ENCODE data around the gene SIM2.

SIM2 gene

DNA sequence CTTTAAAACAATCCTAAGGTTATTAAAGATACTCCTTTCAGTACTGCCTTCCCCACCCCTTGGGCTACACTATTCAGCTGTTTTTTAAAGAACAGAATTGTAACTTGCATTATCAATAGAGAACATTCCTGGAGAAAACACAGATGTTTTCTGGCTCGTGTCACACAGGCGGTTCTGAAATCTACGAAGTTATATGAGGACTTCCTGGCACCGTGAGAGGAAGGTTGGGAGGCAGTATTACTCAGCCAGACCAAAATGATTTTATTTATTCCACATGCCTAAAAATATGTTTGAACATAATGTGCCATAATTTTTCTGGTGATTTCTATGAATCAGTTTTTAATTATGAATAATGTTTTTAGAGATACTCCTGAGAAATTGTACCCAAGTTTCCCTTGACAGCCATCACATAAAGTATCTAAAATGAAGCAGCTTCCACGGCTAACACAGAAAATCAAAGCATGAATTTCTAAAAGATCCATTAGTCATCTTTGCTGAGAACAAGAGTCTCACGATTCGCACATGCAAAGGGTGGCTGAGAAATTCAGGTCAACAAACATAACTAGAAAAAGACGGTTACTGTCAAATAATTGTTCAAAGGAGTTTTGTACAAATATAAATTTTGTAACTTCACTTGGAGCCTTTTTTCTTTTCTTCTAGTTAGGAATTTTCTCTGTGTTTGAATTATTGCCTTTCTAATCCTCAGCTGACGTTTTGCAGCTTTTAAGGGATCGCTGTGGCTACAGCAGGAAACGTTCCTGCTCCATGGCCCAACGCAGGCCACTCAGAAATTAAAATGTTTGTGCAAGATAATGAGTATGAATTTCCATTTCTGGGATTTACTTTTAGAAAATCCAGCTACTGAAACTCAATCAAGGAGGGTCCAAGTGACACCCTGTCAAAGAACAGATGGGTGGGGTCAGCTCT lies 8.0 kb upstream of the SIM2 start:
- ChIA-PET CTCF (interaction anchor here (1.1 to 2.3 kb wide), 4 partner anchors 60 to 984 kb away, joined by 3 to 7 read pairs (median 3); no protein-coding TSS in a partner anchor), POLR2A (no interaction called here)
- H3K4me3 ChIP-seq (ENCODE audit: low read depth, low read length), result no peak overlapping the region
- TF ChIP-seq, protein P1, sequence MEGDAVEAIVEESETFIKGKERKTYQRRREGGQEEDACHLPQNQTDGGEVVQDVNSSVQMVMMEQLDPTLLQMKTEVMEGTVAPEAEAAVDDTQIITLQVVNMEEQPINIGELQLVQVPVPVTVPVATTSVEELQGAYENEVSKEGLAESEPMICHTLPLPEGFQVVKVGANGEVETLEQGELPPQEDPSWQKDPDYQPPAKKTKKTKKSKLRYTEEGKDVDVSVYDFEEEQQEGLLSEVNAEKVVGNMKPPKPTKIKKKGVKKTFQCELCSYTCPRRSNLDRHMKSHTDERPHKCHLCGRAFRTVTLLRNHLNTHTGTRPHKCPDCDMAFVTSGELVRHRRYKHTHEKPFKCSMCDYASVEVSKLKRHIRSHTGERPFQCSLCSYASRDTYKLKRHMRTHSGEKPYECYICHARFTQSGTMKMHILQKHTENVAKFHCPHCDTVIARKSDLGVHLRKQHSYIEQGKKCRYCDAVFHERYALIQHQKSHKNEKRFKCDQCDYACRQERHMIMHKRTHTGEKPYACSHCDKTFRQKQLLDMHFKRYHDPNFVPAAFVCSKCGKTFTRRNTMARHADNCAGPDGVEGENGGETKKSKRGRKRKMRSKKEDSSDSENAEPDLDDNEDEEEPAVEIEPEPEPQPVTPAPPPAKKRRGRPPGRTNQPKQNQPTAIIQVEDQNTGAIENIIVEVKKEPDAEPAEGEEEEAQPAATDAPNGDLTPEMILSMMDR (IDR thresholded peaks at IDR 0.05; ENCODE audit: insufficient read depth, low read length, missing control alignments), result no peak
- DNase-seq (ENCODE audit: low read depth, low spot score), result no peak

DNA sequence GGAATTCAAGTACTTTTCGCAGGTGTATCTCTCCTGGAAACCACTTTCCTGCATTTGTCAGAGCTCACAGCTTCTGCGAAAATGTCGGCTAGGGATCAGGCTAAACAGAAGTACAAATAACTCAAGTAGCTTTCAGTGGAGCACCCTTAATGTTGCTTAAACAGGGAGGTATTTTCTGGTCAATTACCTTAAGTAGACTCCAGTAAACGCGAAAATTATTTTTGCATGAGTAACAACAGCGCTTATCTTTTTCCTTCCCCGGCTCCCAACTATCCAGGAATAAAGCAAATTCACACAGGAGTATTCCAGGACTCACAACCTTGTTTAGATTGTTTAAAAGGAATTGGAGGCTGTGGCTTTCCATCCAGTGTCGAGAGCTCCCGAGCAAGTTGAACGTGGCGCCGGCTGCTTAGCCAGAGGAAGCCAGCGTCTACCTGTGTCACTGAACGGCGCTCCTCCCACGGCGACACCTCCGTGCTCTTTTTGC lies 7.3 kb upstream of the SIM2 start:
- TF ChIP-seq, protein P1 (IDR thresholded peaks at IDR 0.05; ENCODE audit: insufficient read depth, low read length, missing control alignments), result no peak
- no peak overlapping the region for H3K4me3 ChIP-seq (ENCODE audit: low read depth, low read length)
- ChIA-PET CTCF (interaction anchor here (1.1 to 2.3 kb wide), 4 partner anchors 61 to 983 kb away, joined by 3 to 7 read pairs (median 3); no protein-coding TSS in a partner anchor), POLR2A (no interaction called here)
- DNase-seq (ENCODE audit: low read depth, low spot score), result no peak

DNA sequence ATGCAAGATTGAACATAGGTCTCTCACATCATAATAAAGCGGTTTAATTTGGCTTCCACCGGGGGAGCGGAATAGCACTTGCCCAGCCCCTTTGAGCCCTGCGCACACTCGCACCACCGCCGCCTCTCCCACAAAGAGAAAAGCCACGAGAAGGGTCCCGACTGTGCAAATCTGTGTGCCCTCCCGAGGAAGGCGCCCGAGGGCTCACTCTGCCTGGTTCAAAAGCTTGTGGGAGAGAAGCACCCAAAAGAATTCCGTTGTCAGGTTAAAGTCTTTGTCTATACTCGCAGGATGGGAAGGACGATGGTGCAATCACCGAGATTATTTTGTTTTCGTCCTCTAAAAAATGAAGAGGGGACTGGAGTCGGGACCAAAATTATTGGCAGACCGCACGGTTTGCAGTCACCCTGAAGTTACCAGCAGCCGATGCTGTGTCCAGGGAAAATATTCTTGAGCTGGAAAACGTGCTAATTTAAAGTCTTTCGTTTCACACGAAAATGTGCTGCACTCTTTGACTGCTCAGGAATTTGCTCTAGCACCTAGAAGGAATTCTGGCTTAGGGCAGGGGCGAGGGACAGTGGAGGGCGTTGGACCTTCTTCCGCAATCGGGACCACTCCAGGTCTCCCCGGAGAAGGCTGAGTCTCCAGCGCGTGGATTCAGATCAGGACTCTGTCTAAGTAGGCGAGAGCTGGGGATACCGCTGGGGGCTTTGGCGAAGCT lies 6.6 kb upstream of the SIM2 start:
- TF ChIP-seq, protein P1 (IDR thresholded peaks at IDR 0.05; ENCODE audit: insufficient read depth, low read length, missing control alignments), result no peak
- ChIA-PET CTCF (interaction anchor here (0.8 to 2.3 kb wide), 3 partner anchors 30 to 272 kb away, joined by 3 to 7 read pairs (median 3); no protein-coding TSS in a partner anchor), POLR2A (no interaction called here)
- DNase-seq (ENCODE audit: low read depth, low spot score), result no peak
- H3K4me3 ChIP-seq (ENCODE audit: low read depth, low read length), result no peak overlapping the region

DNA sequence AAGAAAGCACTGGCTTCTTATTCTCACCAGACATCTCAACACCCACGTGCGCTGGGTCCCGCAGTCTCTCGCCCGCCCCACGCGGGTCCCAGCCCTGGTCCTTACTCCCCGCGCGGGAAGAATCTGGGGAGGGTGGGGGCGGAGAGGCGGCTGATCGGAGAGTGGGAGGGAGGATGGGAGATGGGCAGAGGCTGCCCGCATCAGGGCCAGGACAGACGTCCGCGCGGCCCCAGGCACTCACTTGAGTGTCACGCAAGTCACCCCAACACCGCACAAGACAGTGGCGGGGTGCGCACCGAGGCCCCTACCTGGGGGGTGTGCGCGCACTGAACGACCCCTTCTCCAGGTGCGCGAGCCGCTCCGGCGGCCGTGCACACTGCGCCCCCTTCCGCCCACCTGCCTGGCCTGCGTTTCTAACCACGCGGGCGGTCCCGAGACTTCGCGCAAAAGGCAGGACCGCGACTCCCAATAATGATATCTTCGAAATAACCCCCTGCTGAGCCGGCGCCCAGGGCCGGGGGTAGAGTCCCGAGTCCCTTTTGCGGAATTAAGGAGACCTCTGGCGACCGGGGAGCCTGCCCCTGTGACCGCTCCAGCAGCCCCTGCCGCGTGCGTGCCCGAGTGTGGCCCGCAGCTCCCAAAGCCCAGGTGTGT lies 6.0 kb upstream of the SIM2 start:
- ChIA-PET POLR2A (no interaction called here), CTCF (interaction anchor here (0.8 to 2.3 kb wide), 2 partner anchors 31 to 62 kb away, joined by 3 to 7 read pairs; no protein-coding TSS in a partner anchor)
- TF ChIP-seq, protein P1 (IDR thresholded peaks at IDR 0.05; ENCODE audit: insufficient read depth, low read length, missing control alignments), result peak; percentile 16
- no peak overlapping the region for H3K4me3 ChIP-seq (ENCODE audit: low read depth, low read length)
- DNase-seq (ENCODE audit: low read depth, low spot score), result no peak

DNA sequence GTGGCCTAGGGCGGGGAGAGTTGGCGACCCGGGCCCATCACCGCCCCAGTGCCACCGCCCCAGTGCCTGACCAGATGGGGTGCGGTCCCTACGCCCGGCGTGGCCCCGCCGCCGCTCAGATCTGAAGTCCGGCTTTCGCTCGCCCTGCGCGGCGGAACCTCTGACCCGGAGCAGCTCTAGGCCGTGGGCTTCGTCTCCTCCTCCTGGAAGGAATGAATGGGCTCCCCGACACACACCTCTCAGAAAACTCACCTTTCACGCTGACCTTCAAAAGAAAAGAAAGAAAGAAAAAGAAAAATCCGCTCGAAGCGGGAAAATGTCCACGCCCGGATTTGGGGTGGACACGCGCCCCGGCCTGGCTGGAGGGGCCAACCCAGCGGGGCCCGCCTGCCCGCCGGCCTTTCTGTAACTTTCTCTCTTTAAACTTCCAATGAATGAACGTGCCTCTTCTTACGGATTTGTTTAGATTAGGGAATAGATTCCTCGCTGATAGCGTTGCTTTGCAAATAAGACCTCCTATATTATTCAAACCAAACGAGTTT lies 5.4 kb upstream of the SIM2 start:
- TF ChIP-seq, protein P1 (IDR thresholded peaks at IDR 0.05; ENCODE audit: insufficient read depth, low read length, missing control alignments), result no peak
- POLR2A ChIA-PET, result no interaction called here
- H3K4me3 ChIP-seq (ENCODE audit: low read depth, low read length), result no peak overlapping the region
- DNase-seq (ENCODE audit: low read depth, low spot score), result no peak
- CTCF ChIA-PET, result no interaction called here
